T-helper 9 cell (primary cell): ENCODE measurements around the gene ASB18.
"Not testable (repeated sequence)": the region's sequence is repeated elsewhere in the genome, so short reads cannot be mapped to it uniquely, and the experiment has no call there.

ENCODE experiments used
- DNase-seq: peaks from one replicate; pipeline ENCODE4 v3.0.0-alpha.2; 2020
- total RNA-seq, 2 donors: gene quantifications; one replicate each; lab custom pipeline; 2026; lab: John Stamatoyannopoulos, UW

ASB18 gene, protein sequence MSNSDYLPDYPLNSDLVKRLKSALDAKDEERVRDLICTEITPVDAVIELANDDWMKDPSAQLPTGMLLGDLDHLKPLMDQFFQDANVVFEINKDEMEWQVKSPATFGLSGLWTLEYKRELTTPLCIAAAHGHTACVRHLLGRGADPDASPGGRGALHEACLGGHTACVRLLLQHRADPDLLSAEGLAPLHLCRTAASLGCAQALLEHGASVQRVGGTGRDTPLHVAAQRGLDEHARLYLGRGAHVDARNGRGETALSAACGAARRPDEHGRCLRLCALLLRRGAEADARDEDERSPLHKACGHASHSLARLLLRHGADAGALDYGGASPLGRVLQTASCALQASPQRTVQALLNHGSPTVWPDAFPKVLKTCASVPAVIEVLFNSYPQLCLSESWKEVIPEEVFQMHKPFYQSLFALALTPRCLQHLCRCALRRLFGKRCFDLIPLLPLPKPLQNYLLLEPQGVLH
- total RNA-seq, result 0 reads per million in 2 donors

DNA sequence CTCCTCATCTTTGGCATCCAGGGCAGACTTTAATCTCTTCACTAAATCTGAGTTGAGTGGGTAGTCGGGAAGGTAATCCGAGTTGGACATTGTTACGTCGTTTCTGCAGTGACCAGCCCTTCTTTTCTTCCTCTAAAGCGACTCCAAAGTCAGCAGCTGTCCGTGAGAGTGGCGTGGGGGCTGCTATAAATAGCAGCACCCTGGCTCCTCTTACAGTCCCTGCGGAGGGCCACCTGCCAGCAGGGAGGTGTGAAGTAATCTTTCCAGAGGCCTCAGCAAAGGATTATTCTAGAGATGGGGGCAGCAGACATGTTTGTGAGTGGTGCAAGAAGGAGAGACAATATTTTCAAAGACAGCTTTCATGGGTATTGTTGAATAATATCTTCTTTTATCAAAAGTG, at the start of gene ASB18:
ASB18 (minus strand) TSS at position 151 of the 400 bp plus-strand sequence; CDS start at position 90, 61 bp downstream.
- DNase-seq, result no peak

DNA sequence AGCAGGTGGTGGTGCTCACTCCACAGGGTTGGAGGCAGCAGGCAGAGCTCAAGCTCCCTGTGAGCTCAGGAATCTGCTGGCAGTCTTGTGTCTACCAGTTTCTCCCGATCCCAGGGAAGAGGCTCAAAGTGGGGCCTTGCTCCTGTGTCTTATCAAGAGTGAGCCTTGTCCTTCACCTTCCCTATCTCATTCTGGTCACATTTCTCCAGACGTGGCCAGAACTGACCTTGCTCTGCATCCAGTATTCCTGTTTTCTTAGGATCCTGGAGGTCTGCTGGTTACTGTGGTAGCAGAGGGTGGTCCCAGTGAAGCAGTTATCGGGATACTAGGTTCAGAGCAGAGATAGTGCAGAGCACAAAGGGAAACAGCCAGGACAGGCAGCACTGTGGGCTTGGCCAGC, 47.1 kb upstream of the ASB18 start:
- DNase-seq, result no peak

DNA sequence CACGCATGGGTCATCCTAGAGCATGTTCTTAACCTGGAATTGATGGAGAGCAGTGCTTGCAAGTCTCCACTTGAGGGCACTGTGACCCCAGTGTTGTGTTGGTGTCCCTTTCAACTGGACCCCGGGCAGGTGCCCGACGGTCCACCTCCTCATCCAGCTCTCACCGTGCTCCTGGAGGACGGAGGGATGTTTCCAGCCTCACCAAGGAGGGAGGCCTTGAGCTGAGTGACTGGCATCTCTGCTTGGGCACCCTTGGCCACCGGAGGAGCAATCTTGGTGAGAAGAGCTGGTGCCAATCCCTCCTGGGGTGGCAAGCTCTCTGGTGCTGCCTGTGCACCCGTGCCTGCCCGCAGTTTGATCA, 45.4 kb upstream of the ASB18 start:
- DNase-seq, result no peak

DNA sequence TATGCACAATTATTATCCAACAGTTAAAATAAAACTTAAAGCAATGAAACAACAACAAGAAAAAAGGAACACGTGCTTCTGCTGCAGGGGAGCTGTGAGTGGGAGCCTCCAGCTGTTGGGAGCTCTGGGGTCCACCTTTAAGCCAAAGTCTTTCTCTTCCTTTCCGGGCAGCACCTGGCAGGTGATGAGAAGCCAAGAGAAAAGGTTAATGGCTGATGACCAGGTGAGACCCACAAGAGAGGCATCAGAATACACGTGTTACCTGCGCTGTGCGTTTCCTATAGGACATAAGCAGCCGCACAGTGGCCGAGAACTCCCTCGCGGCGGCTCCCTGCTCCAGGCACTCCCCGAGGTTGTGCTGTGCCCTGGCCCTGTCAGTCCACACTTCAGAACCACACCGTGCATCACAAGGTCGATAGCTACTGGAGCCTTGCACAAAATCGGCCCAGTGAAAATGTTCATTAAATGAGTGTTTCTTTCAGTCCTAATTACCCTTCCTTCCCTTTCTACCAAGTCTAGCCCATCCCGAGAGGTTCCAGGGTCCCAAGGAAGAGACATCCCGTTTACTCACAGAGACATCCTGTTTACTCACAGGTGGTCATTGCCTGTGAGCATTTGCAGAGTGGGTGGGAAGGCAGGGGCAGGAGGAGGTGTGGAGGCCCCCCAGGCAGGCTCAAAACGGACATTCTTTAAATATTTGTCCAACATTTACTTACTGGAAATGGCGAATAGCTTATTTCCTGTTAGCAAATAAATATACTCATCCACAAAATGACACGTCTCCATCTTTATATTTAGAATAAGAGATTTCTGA, 44.9 kb upstream of the ASB18 start:
- DNase-seq, result no peak

DNA sequence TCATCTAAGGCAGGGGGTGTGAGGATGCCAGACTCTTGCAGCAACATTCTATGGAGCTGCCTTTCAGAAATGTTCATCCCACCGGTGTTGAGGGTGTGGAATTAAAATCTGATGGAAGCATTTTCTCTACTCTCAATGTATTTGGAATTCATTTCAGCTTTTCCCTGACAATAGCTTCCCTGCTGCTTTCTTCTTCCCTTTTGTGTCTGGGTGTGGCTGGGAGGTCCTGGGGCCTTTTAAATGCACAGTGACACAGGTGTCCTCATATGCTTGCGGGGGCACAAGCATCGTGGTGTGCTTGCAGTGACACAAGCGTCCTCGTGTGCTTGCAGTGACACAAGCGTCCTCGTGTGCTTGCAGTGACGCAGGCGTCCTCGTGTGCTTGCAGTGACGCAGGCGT, 43.4 kb upstream of the ASB18 start:
- DNase-seq, result no peak

DNA sequence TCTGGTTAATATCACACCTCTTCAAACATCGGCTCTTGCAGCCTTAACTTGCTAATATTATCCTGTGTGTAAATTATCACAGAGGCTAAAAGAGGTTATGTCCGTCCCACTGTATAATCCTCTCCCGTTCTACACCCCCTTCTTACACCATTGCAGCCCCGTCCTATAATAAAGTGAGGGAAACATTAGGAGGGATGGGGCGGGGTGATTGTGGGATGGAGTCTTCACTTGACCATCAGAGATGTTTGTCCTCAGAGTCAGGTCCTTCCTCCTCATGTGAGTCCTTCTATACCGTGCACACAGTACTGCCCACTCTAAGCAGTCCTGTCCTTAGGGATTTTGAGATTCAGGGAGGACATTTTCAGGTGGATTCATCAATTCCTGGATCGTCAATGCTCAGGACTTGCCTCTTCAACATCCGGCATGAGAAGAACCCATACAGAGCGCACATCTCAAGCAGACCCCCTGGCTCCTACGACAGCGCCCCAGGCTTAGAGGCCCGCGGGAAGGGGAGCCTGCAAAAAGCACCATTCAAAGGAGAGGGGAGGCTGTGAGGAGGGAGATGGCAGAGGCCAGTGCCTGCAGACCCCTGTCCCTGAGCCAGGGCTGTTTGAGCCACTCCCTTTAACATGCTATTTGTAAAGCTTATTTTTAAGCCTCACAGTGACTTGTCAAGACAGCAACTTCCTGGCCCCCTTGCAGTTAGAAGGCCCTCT, 42.8 kb upstream of the ASB18 start:
- no peak for DNase-seq

DNA sequence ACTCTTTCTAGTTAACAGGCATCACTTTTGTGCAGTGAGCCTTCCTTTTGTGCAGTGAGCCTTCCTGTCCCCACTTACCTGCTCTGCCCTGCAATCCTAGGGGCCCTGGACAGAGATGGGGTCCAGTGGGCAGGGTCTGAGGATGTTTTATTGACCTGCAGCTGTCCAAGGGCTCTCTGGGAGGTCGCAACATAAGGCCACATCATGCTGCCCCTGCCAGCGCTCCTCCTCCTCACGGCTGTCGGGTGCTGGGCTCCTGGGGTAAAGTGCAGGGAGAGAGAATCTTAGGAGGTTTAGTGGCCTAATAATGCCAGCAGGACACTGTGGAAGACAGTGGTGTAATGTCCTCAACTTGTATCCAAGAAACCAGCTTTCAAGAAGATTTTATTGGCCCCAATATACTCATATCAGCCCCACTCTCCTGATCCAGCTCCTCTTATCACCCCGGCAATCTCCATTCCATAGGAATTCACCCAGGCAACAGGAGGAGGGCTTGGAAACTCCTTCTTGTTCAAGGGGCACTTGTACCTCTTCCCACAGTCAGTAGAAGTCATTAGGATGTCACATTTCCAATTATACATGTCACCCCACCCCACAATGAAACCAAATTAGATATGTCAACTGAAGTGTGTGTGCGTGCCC, 41.9 kb upstream of the ASB18 start:
- no peak for DNase-seq

DNA sequence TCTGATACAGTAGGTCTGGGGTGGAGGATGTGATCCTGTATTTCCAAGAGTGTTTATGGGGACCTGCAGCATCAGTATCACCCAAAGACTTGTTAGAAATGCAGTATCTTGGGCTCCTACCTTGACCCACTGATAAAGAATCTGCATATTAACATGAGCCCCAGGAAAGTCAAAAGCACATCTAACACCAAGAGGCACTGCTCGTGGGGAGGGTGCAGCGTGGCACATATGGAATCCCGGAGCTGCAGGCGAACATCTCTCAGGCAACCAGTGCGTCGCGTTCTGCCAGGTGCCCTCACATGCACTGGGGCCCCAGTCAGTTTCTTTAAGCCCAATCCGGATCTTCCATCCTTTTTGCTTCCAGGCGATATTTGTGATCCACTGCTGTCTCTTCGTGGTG, 41.3 kb upstream of the ASB18 start:
- DNase-seq, result no peak

DNA sequence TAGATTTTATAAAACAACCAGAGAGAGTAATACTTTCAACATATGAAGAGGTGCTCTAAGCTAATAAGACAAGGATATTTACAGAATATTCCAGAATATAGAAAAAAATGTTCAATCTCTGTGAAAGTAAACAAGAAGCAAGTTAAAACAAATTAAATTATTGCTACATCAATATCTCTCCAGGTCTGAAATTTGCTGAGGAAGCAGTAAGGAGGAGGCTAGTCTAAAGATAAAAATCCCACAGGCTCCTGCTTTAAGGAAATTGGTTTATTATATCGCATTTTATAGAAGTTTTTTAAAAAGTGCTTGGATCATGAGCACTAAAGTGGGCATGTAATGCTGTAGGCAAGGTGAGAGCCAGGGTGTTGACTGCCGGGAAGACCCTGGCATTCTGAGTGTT, 39.7 kb upstream of the ASB18 start:
- no peak for DNase-seq

DNA sequence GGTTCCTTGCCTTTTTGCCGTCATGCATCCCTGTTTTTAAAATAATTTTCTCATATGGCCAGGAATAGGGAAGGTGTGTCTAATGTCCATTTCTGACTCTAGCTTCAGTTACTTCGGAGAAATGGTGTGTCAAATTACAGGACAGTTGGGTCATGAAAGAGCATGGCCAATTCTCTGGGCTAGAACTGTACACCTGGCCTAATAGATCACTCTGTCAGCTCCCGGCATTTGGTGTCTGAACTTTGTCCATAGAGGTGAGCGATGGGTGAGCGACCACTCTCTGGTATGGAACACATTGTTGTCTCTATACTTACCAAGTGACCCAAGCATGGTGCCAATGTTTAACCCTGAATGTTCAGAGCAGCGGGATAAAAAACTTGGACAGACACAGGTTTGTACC, 38.3 kb upstream of the ASB18 start:
- no peak for DNase-seq

DNA sequence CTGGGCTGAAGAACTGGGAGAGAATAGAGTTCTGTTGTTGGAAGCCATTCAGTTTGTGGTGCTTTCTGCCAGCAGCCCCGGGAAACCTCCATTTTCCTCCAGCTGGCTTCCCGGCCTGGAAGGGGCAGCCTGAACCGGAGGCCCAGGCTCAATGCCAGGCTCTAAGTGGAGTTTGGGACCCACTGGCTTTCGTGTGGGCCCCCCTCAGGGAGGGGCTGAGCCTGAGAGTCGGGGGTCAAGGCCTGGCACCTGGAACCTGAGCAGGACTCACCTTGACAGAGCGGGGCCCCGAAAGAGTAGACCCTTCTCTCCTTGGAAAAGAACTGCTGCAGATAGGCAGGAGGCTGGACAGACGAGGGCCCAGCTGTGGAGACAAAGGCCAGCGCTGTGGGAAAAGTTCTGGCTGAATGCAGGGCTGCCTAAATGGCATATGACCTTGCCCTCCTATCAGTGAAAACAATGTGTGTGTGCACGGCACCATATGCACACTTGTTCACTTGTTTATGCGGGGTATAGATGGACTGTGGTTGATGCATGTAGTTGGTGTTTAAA, 34.8 kb upstream of the ASB18 start:
- DNase-seq, result no peak

DNA sequence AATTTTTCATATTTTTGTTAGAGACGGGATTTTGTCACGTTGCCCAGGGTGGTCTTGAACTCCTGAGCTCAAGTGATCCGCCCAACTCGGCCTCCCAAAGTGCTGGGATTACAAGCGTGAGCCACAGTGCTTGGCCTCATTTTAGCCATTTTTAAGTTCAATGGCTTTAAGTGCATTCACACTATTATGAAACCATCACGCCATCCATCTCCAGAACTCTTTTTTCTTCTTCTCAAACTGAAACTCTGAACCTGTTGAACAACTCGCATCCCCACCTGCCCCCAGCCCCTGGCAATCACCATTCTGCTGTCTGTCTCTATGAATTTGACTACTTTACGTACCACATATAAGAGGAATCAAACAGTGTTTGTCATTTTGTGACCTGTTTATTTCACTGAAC, 31.3 kb upstream of the ASB18 start:
- no peak for DNase-seq

DNA sequence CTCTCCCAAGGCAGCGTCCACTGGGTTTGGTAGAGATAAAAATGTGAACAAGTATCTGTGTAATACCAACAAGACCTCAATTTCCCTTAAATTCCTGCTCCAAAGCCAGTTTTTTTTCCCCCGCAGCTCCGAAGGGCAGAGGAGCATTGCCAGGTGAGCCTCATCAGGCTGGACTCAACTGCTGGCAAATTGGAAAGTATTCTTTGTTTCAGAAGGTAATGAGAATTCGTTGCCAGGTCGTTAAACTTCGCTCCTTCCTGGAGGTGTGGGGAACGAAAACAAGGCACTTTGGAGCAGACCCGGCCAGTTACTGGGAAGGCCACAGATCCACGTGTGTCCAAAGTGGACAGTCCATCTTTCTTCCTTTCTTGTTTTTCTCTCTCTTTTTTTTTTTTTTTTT, 30.4 kb upstream of the ASB18 start:
- no peak for DNase-seq

DNA sequence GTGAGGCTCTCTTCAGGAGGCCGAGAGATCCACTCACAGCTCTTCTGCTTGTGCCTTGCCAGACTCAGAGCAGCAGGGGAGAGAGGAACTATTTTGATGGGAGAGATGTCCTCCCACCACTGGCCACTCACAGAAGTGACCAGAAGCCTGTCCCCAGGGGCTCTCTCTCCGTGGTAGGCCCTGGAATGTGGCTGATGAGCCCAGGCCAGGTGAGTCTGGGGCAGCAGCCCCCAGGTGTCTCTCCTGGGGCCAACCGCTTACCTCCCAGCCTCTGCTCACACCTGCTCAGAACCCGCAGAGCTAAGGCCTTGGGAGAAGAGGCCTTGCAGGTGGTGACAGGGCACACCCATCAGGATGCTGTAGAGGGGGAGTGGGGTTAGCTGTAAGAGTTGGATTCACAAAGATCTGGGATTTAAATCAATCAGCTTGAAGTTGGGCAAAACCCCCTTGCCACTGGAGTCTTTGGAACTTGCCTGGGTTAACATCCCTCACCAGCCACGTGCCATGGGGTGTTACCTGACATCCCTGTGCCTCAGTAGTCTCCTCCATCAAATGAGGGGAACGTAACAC, 29.1 kb upstream of the ASB18 start:
- DNase-seq, result no peak

DNA sequence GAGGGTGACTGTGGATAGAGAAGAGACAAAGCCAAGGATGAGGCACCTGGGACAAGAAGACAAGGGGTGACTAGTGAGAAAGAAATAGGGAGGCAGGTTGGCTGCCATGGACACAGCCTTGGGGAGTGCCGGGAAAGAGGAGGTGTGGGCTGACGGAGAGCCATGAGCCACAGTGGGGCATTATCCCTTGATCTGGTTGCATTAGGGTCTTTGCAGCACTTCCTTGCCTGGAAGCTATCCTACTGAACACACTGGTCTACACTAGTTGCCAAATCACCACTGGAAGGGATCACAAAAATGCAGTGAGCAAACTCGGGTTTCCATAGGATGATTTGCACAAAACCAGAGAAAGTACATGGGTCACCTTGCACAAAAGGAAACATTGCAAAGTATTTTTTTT, 27.7 kb upstream of the ASB18 start:
- no peak for DNase-seq

DNA sequence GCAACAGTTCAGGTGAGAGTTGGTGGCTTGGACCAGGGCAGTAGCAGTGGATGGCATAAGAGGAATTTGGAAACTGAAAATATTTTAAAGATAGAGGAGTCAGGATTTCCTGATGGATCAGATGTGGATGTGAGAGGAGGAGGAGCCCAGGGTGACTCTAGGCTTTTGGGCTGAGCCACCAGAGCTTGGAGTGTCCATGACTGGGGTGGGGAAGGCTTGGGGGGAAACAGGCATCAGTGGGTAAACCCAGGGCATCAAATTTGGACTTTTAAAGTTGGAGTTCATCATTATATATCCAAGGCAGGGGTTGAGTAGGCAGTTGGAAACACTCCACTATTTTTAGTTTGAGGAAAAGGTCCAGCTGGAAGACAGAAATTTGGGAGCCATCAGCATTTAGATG, 27.3 kb upstream of the ASB18 start:
- no peak for DNase-seq

DNA sequence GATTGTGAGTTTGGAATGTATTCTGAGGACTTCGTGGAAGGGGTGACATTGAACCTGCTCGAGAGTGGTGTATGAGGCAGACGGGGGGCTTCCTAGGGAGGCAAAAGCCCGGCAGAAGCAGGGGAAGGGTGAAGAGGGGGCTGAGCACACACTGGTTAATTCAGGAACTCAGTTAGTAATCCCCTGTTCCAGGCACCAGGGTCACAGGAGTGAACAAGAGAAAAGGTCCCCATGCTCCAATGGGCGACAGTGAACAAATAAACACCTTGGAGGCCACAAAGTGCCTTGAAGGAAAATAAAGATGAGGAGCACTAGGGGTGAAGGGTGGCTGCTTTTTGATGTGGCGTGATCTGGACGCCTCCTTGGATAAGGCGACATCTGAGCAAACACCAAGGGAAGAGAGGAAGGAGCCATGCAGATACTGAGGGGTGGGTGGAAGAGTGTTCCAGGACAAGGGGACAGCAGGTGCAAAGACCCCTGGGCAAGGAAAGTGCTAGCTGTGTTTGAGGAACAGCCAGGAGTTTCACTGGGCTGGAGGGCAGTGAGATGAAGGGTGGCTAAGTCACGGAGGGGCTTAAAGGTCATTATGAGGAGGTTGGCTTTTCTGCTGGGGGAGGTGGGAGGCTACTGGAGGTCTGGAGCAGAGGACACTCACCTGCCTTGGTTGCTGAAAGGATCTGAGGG, 26.7 kb upstream of the ASB18 start:
- no peak for DNase-seq

DNA sequence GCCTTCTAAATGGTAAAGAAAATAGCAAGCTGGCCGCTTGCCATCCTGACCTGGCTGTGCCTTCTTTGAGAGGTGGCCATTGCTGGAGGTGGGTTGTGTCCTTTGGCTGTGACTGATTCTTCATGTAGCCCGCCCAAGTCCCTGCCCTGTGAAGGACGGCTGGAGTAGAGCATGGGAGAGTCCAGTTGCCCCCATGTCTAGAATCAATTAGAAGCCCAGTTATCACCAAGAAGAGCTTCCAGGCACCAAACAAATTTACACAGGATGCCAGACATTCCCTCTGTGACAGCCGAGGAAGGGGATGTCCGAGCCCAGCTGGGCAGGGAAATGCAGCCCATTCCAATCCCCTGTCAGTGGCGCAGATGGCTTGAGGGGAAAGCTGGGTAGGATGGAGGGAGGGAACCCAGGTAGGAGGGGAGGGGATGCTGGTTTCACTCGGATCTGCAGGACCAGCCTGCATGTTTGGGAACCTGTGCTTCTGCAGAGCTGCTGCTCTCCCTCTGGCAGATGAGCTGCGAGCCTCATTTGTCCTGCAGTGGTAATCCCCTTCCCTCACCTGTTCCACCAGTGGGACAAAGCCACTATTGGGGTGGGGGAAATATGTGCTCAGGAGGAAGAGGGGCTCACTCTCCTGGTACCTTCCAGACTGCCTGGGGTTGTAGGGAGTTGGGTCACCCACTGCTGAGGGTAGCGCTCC, 25.7 kb upstream of the ASB18 start:
- DNase-seq, result no peak

DNA sequence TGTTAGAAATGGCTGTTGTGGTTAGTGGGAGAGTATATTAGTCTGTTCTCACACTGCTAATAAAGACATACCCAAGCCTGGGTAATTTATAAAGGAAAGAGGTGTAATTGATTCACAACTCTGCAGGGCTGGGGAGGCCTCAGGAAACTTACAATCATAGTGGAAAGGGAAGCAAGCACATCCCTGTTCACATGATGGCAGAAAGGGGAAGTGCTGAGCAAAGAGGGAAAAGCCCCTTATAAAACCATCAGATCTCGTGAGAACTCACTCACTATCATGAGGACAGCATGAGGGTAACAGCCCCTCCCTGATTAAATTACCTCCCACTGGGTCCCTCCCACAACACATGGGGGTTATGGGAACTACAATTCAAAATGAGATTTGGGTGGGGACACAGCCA, 24.2 kb upstream of the ASB18 start:
- DNase-seq, result not testable (repeated sequence)

DNA sequence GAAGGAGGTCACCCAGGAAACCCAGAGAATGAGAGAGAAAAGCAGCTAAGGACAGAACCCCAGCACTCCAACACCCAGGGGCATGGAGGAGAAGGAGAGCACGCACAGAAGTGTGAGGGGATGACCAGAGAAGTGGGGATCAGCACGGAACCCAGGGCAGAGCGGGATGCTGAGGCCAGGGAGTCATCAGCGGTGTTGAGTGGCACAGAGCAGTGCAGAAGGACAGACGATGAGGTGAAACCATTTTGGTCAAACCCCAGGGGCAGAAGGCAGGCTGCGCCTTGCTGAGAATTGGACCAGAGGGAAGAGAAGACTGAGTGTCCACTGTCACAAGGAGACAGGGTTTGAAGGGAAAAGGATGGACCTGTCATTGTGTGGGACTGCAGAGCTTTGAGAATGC, 23.4 kb upstream of the ASB18 start:
- DNase-seq, result no peak
